ENCODE results near the gene LRRC26. TPM values are rescaled to one million over a fixed set of nuclear protein-coding genes. Genes with fewer than 3 reads are reported as not detected.
"Not testable (repeated sequence)": the region's sequence is repeated elsewhere in the genome, so short reads cannot be mapped to it uniquely, and the experiment has no call there.

Gene LRRC26
- total RNA-seq, 2 donors from 2014 or later: 1.3 TPM; not detected in 1

GRCh38 chr9:137138058-137138721, 31.7 kb downstream of the LRRC26 start:
- intact Hi-C loops (cut with DNase I): no loop called here
- peaks cover 0 to 27% of the 10 kb centered on the region in 2 donors for H3K27me3 ChIP-seq
- H3K4me1 ChIP-seq: peaks cover 8% of the 10 kb centered on the region
- H3K27ac ChIP-seq: no peak overlapping the region
- WGBS, 2 donors: 6 to 10% methylated on average over 18 to 25 of the region's 25 CpGs
- H3K36me3 ChIP-seq (replicated peaks in 1 of 2; ENCODE audit: insufficient read depth in 1 of 2, low read depth in 2 of 2): no peaks in the 10 kb centered on the region
- DNase-seq (no peak), ATAC-seq (no peak)
- H3K4me3 ChIP-seq: no peak overlapping the region
- no peak for TF ChIP-seq POLR2A (IDR thresholded peaks at IDR 0.05)
- TF ChIP-seq, protein P1, sequence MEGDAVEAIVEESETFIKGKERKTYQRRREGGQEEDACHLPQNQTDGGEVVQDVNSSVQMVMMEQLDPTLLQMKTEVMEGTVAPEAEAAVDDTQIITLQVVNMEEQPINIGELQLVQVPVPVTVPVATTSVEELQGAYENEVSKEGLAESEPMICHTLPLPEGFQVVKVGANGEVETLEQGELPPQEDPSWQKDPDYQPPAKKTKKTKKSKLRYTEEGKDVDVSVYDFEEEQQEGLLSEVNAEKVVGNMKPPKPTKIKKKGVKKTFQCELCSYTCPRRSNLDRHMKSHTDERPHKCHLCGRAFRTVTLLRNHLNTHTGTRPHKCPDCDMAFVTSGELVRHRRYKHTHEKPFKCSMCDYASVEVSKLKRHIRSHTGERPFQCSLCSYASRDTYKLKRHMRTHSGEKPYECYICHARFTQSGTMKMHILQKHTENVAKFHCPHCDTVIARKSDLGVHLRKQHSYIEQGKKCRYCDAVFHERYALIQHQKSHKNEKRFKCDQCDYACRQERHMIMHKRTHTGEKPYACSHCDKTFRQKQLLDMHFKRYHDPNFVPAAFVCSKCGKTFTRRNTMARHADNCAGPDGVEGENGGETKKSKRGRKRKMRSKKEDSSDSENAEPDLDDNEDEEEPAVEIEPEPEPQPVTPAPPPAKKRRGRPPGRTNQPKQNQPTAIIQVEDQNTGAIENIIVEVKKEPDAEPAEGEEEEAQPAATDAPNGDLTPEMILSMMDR (IDR thresholded peaks at IDR 0.05): no peak
- no peaks in the 10 kb centered on the region for H3K9me3 ChIP-seq

GRCh38 chr9:137136881-137137607, 32.8 kb downstream of the LRRC26 start:
- TF ChIP-seq, protein P1 (IDR thresholded peaks at IDR 0.05): no peak
- Histone ChIP-seq H3K4me1 (peaks cover 8% of the 10 kb centered on the region), H3K9me3 (no peaks in the 10 kb centered on the region), H3K27me3 (peaks cover 0 to 27% of the 10 kb centered on the region in 2 donors), H3K4me3 (no peak overlapping the region), H3K36me3 (replicated peaks in 1 of 2; ENCODE audit: insufficient read depth in 1 of 2, low read depth in 2 of 2) (no peaks in the 10 kb centered on the region), H3K27ac (no peak overlapping the region)
- DNase-seq: no peak
- 65 to 67% methylated on average over 20 to 23 of the region's 23 CpGs for WGBS, 2 donors
- no peak for ATAC-seq
- intact Hi-C loops (cut with DNase I): no loop called here

GRCh38 chr9:137136261-137136880, 33.5 kb downstream of the LRRC26 start:
- Histone ChIP-seq H3K4me1 (peaks cover 8% of the 10 kb centered on the region), H3K9me3 (no peaks in the 10 kb centered on the region), H3K4me3 (no peak overlapping the region), H3K27me3 (peaks cover 0 to 27% of the 10 kb centered on the region in 2 donors), H3K27ac (no peak overlapping the region), H3K36me3 (replicated peaks in 1 of 2; ENCODE audit: insufficient read depth in 1 of 2, low read depth in 2 of 2) (no peaks in the 10 kb centered on the region)
- intact Hi-C loops (cut with DNase I): no loop called here
- no peak for TF ChIP-seq POLR2A (IDR thresholded peaks at IDR 0.05)
- TF ChIP-seq, protein P1 (IDR thresholded peaks at IDR 0.05): no peak
- ATAC-seq (no peak), DNase-seq (no peak)
- 40 to 52% methylated on average over 2 to 24 of the region's 27 CpGs for WGBS, 2 donors

- H3K4me1 ChIP-seq: peaks cover 12% of the 10 kb centered on the region
- H3K27ac ChIP-seq; ATAC-seq; H3K9me3 ChIP-seq; H3K36me3 ChIP-seq (replicated peaks in 1 of 2; ENCODE audit: insufficient read depth in 1 of 2, low read depth in 2 of 2); H3K4me3 ChIP-seq; intact Hi-C loops (cut with DNase I); DNase-seq: not testable (repeated sequence)
- H3K27me3 ChIP-seq: peaks cover 0 to 27% of the 10 kb centered on the region in 2 donors
- 73 to 75% methylated on average over 9 of the region's 9 CpGs for WGBS, 2 donors
Measured at GRCh38 chr9:137135154-137135553, 34.7 kb downstream of the LRRC26 start.

DNA sequence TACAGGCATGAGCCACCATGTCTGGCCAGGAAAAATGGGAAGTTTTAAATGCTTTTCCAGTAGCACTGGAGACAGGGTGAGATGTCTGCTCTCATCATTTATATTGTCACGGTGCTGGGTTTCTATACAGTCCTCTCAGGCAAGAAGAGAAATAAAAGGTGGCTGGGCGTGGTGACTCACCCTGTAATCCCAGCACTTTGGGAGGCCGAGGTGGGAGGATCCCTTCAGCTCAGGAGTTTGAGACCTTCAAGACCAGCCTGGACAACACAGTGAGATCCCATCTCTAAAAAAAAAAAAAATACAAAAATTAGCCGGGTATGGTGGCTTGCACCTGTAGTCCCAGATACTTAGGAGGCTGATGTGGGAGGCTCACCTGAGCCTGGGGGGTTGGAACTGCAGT, 35.7 kb downstream of the LRRC26 start:
- ATAC-seq (no peak), DNase-seq (no peak)
- no peak overlapping the region for H3K4me3 ChIP-seq
- WGBS, 2 donors: 67 to 83% methylated on average over 4 of the region's 4 CpGs
- intact Hi-C loops (cut with DNase I): loop anchor here (5.0 kb wide), 2 partner anchors 33 to 48 kb away; no protein-coding TSS in a partner anchor
- H3K36me3 ChIP-seq (replicated peaks in 1 of 2; ENCODE audit: insufficient read depth in 1 of 2, low read depth in 2 of 2): no peaks in the 10 kb centered on the region
- H3K4me1 ChIP-seq: peaks cover 13% of the 10 kb centered on the region
- TF ChIP-seq, protein P1 (IDR thresholded peaks at IDR 0.05): no peak
- TF ChIP-seq POLR2A (IDR thresholded peaks at IDR 0.05): no peak
- H3K9me3 ChIP-seq: no peaks in the 10 kb centered on the region
- H3K27ac ChIP-seq: no peak overlapping the region
- peaks cover 0 to 20% of the 10 kb centered on the region in 2 donors for H3K27me3 ChIP-seq
